B cell (primary cell): ENCODE results near the gene CHD9. TPM values are rescaled to one million over a fixed set of nuclear protein-coding genes. Genes with fewer than 3 reads are reported as not detected.

Experiments
- ATAC-seq: fragments of 200-7000 bp; cut with Tn5 transposase; one replicate; pipeline ENCODE4 v1.10.0; 2021; ENCODE audit warnings: low read depth, mild to moderate bottlenecking, moderate number of reproducible peaks, moderate library complexity
- CTCF ChIA-PET: fragments of 350-600 bp; sonication (Branson Sonifier 250); formaldehyde crosslinking; loops from one replicate; lab custom pipeline; 2021; ENCODE audit warnings: antibody characterized with exemption, inconsistent platforms; lab: Charles Lee
- POLR2A ChIA-PET: fragments of 350-600 bp; sonication (Branson Sonifier 250); formaldehyde crosslinking; loops from one replicate; lab custom pipeline; 2021; ENCODE audit warnings: antibody characterized with exemption; lab: Charles Lee
- DNase-seq: peaks from one replicate; pipeline ENCODE4 v3.0.0; 2013
- H2AFZ ChIP-seq: 2 replicates; pipeline ENCODE4 v1.6.1; 2012; ENCODE audit warnings: mild to moderate bottlenecking, low read depth, low read length; ENCODE audit not compliant: insufficient read depth, poor library complexity, severe bottlenecking
- H3K27ac ChIP-seq, 2 donors: 1 replicate in 1 of 2; 2 replicates in 1 of 2; pipeline ENCODE4 v1.5.1; 2012 to 2013; ENCODE audit warnings: low read length in 2 of 2, mild to moderate bottlenecking in 2 of 2, moderate library complexity in 1 of 2
- H3K27me3 ChIP-seq, 4 experiments: fragments of 200-600 bp in 1 of 4; sonication (generic) in 1 of 4; replicated peaks in 1 of 4; 1 replicate in 2 of 4; 2 replicates in 2 of 4; pipeline versions ENCODE4 v1.6.1 to v1.7.0; 2013 to 2016; ENCODE audit warnings: low read length in 3 of 4, mild to moderate bottlenecking in 2 of 4, mixed read lengths in 1 of 4, moderate library complexity in 1 of 4; ENCODE audit not compliant: insufficient read depth in 4 of 4, control insufficient read depth in 3 of 4; ENCODE audit errors: control extremely low read depth in 1 of 4
- H3K36me3 ChIP-seq, 2 experiments: replicated peaks in 1 of 2; 1 replicate in 1 of 2; 2 replicates in 1 of 2; pipeline versions ENCODE4 v1.6.1 to v1.7.1; 2013; ENCODE audit warnings: low read length in 1 of 2; ENCODE audit not compliant: insufficient read depth in 2 of 2, control insufficient read depth in 1 of 2; ENCODE audit errors: control extremely low read depth in 1 of 2, extremely low read depth in 1 of 2
- H3K4me1 ChIP-seq, 2 donors: fragments of 200-600 bp in 1 of 2; sonication (generic) in 1 of 2; 1 replicate in 1 of 2; 2 replicates in 1 of 2; pipeline versions ENCODE4 v1.5.1 to v1.6.1; 2013 to 2017; ENCODE audit warnings: low read length in 2 of 2; ENCODE audit not compliant: control insufficient read depth in 2 of 2, insufficient read depth in 2 of 2
- H3K4me2 ChIP-seq: replicated peaks from 2 replicates; pipeline ENCODE3; 2012; ENCODE audit warnings: mild to moderate bottlenecking, low read depth, low read length; ENCODE audit not compliant: poor library complexity, severe bottlenecking
- H3K4me3 ChIP-seq, 5 experiments: fragments of 200-600 bp in 1 of 5; sonication (generic) in 1 of 5; 1 replicate in 3 of 5; 2 replicates in 2 of 5; pipeline versions ENCODE4 v1.5.1 to v1.7.0; 2011 to 2016; ENCODE audit warnings: low read length in 4 of 5, mild to moderate bottlenecking in 4 of 5, low read depth in 2 of 5, control low read depth in 1 of 5, moderate library complexity in 1 of 5; ENCODE audit not compliant: insufficient read depth in 1 of 5; ENCODE audit errors: control extremely low read depth in 1 of 5, extremely low read depth in 1 of 5
- H3K79me2 ChIP-seq: fragments of 200-600 bp; sonication (generic); one replicate; pipeline ENCODE4 v1.6.0; 2016; ENCODE audit warnings: low read length; ENCODE audit not compliant: control insufficient read depth, insufficient read depth
- H3K9ac ChIP-seq: fragments of 200-600 bp; sonication (generic); 2 replicates; pipeline ENCODE4 v1.6.1; 2017; ENCODE audit warnings: mild to moderate bottlenecking, low read length, moderate library complexity
- H3K9me3 ChIP-seq, 3 donors: one replicate each; pipeline versions ENCODE4 v1.6.1 to v1.7.1; 2013; ENCODE audit warnings: low read length in 2 of 3; ENCODE audit not compliant: control insufficient read depth in 2 of 3, insufficient read depth in 1 of 3; ENCODE audit errors: control extremely low read depth in 1 of 3
- H4K20me1 ChIP-seq: 2 replicates; pipeline ENCODE4 v1.6.0; 2012; ENCODE audit warnings: mild to moderate bottlenecking, low read length; ENCODE audit not compliant: insufficient read depth, control insufficient read depth, poor library complexity, severe bottlenecking
- H3K27ac Mint-ChIP-seq: one replicate; pipeline ENCODE4 v1.8.0; 2021; ENCODE audit warnings: mixed read lengths
- H3K27me3 Mint-ChIP-seq: one replicate; pipeline ENCODE4 v1.8.0; 2021; ENCODE audit warnings: mixed read lengths
- H3K4me1 Mint-ChIP-seq: one replicate; pipeline ENCODE4 v1.8.0; 2021; ENCODE audit warnings: mixed read lengths
- H3K4me3 Mint-ChIP-seq: one replicate; pipeline ENCODE4 v1.8.0; 2021; ENCODE audit warnings: mixed read lengths
- H3K9me3 Mint-ChIP-seq: one replicate; pipeline ENCODE4 v1.8.0; 2022; ENCODE audit warnings: mixed read lengths; ENCODE audit not compliant: insufficient read depth
- CTCF ChIP-seq: fragments of 200-600 bp; IDR thresholded peaks from one replicate; pipeline ENCODE4 v1.8.0; 2022; ENCODE audit warnings: antibody characterized with exemption, mild to moderate bottlenecking
- EZH2 ChIP-seq: IDR thresholded peaks from 2 replicates; pipeline ENCODE4 v1.6.1; 2012; ENCODE audit warnings: borderline replicate concordance, low read depth, mild to moderate bottlenecking, moderate library complexity, low read length; ENCODE audit not compliant: insufficient read depth, poor library complexity, severe bottlenecking
- WGBS: methylation state at CpG from one replicate; pipeline ENCODE4 v1.1.5; 2013; ENCODE audit warnings: missing lambda C conversion rate; ENCODE audit not compliant: insufficient coverage; 5-methylcytosine and 5-hydroxymethylcytosine counted together
- intact Hi-C: fragments of 100-400 bp; cut with micrococcal nuclease; formaldehyde crosslinking; loops from one replicate; pipeline ENCODE4 v1.10.0; 2022
- polyA plus RNA-seq: library from polyadenylated mRNA; depleted of rRNA; stranded (reverse); fragments of >200 nt; gene quantifications from 2 replicates; pipeline ENCODE4 v1.2.3, GENCODE V29; 2012
- total RNA-seq, 2 donors: library from RNA; stranded (reverse); fragments of 120-200 nt in 1 of 2; gene quantifications; 1 replicate in 1 of 2; 2 replicates in 1 of 2; pipeline versions ENCODE4 v1.2.3 to v1.2.4, GENCODE V29; 2013 to 2022

Gene CHD9
- total and polyA plus RNA-seq, 2 donors (not counting 1 experiment from before 2014, with no cell fraction given) = 12.2 to 102 TPM

GRCh38 chr16:53291757-53292392 is 237.1 kb downstream of the CHD9 start:
- WGBS = no CpG with 5 or more reads among the region's 2 CpGs
- POLR2A ChIA-PET = no interaction called here
- H3K9ac ChIP-seq = no peak overlapping the region
- H3K4me3 ChIP-seq = no peak overlapping the region
- H3K9me3 ChIP-seq = no peaks in the 10 kb centered on the region
- CTCF ChIA-PET = interaction anchor here (1.2 kb wide), 1 partner anchor 20 kb away, joined by 3 read pairs; no protein-coding TSS in a partner anchor
- intact Hi-C loops = no loop called here
- Mint-ChIP-seq H3K27me3 (no peaks in the 10 kb centered on the region), H3K27ac (no peak overlapping the region), H3K4me1 (no peaks in the 10 kb centered on the region), H3K9me3 (no peaks in the 10 kb centered on the region), H3K4me3 (no peak overlapping the region)
- H2AFZ ChIP-seq = no peak overlapping the region
- no peaks in the 10 kb centered on the region for H3K4me1 ChIP-seq
- ATAC-seq = no peak
- H3K79me2 ChIP-seq = no peaks in the 10 kb centered on the region
- peaks cover 3 to 75% of the 10 kb centered on the region in 2 experiments for H3K36me3 ChIP-seq
- H4K20me1 ChIP-seq = no peaks in the 10 kb centered on the region
- TF ChIP-seq EZH2 (no peak), CTCF (no peak)
- DNase-seq = no peak
- H3K27ac ChIP-seq = no peak overlapping the region
- no peaks in the 10 kb centered on the region for H3K27me3 ChIP-seq
- no peak overlapping the region for H3K4me2 ChIP-seq

- Histone ChIP-seq H3K27ac (no peak overlapping the region), H3K4me3 (no peak overlapping the region), H3K4me2 (no peak overlapping the region), H3K4me1 (no peaks in the 10 kb centered on the region), H3K36me3 (peaks cover 9 to 72% of the 10 kb centered on the region in 2 experiments), H4K20me1 (no peaks in the 10 kb centered on the region), H3K27me3 (no peaks in the 10 kb centered on the region), H2AFZ (no peak overlapping the region), H3K9me3 (no peaks in the 10 kb centered on the region), H3K79me2 (no peaks in the 10 kb centered on the region), H3K9ac (no peak overlapping the region)
- Mint-ChIP-seq H3K27ac (no peak overlapping the region), H3K9me3 (no peaks in the 10 kb centered on the region), H3K4me1 (no peaks in the 10 kb centered on the region), H3K4me3 (no peak overlapping the region), H3K27me3 (no peaks in the 10 kb centered on the region)
- CTCF ChIA-PET = no interaction called here
- TF ChIP-seq CTCF = no peak
- TF ChIP-seq EZH2 = no peak
- no peak for DNase-seq
- POLR2A ChIA-PET = no interaction called here
- ATAC-seq = no peak
- intact Hi-C loops = no loop called here
Observed at GRCh38 chr16:53297477-53297876, 242.7 kb downstream of the CHD9 start.
